Lower leg skin (tissue), 4 donors: ENCODE measurements around the gene ARHGDIG. TPM values are rescaled to one million over a fixed set of nuclear protein-coding genes. Genes with fewer than 3 reads are reported as not detected.

ENCODE experiments used
- DNase-seq, 2 donors: peaks; one replicate each; pipeline ENCODE4 v3.0.0-alpha.2; 2019; ENCODE audit warnings: low spot score in 2 of 2
- H3K4me3 ChIP-seq: fragments of 200-600 bp; sonication (generic); 2 replicates; pipeline ENCODE4 v1.5.1; 2017; ENCODE audit warnings: mild to moderate bottlenecking, low read depth; ENCODE audit not compliant: poor library complexity, severe bottlenecking
- CTCF ChIP-seq, 3 donors: fragments of 450-650 bp; IDR thresholded peaks; one replicate each; pipeline ENCODE4 v1.5.1; 2016; ENCODE audit warnings: antibody characterized with exemption in 3 of 3, mild to moderate bottlenecking in 3 of 3, moderate library complexity in 2 of 3
- POLR2A ChIP-seq, 2 donors: fragments of 450-650 bp; IDR thresholded peaks; one replicate each; pipeline ENCODE4 v1.6.1; 2016 to 2017; ENCODE audit warnings: antibody characterized with exemption in 2 of 2, mild to moderate bottlenecking in 1 of 2, moderate library complexity in 1 of 2
- WGBS, 2 donors: methylation state at CpG; one replicate each; pipeline ENCODE4 v1.1.5; 2018; 5-methylcytosine and 5-hydroxymethylcytosine counted together
- intact Hi-C: fragments of 100-400 bp; cut with DNase I; formaldehyde crosslinking; loops from one replicate; pipeline ENCODE4 v1.15.0; 2023; ENCODE audit warnings: low total_unique reads
- total RNA-seq, 4 donors: library from RNA; depleted of rRNA; stranded (reverse); fragments of >200 nt; gene quantifications; one replicate each; pipeline ENCODE4 v1.1.0, GENCODE V29; 2016

Gene ARHGDIG
- not detected for total RNA-seq

- DNase-seq = no peak
- intact Hi-C loops = no loop called here
- no peak within 1 kb of the TSS for H3K4me3 ChIP-seq
- no peak for TF ChIP-seq CTCF (IDR thresholded peaks at IDR 0.05)
- TF ChIP-seq POLR2A (IDR thresholded peaks at IDR 0.05) = no peak
- WGBS, 2 donors = 0% methylated on average over 2 of the region's 54 CpGs; no CpG with 5 or more reads in 1 of the 2 donors
Measured at GRCh38 chr16:280552-280951, at the start of gene ARHGDIG. ARHGDIG (plus strand) TSS chr16:280591; CDS start chr16:280681, 90 bp downstream.

GRCh38 chr16:230949-231348 lies 49.4 kb upstream of the ARHGDIG start:
- 90% methylated on average over 22 of the region's 22 CpGs for WGBS, 2 donors
- DNase-seq = no peak
- no peak for TF ChIP-seq CTCF (IDR thresholded peaks at IDR 0.05)
- TF ChIP-seq POLR2A (IDR thresholded peaks at IDR 0.05) = no peak
- no peak overlapping the region for H3K4me3 ChIP-seq
- intact Hi-C loops = no loop called here

- intact Hi-C loops = no loop called here
- H3K4me3 ChIP-seq = peak within 1 kb of the TSS; percentile 64
- peak in 1 of 2 donors; percentile 84 for TF ChIP-seq POLR2A (IDR thresholded peaks at IDR 0.05)
- TF ChIP-seq CTCF (IDR thresholded peaks at IDR 0.05) = peak in 1 of 3 donors; percentile 30
- 1% methylated on average over 71 to 73 of the region's 85 CpGs for WGBS, 2 donors
- DNase-seq = peak; percentile 92 to 98
Measured at GRCh38 chr16:234468-235305, 45.7 kb upstream of the ARHGDIG start, which contains the start of gene FAM234A. FAM234A (plus strand) TSS chr16:234821; CDS start chr16:254414, 19,593 bp downstream.

GRCh38 chr16:239948-240277 lies 40.5 kb upstream of the ARHGDIG start:
- 66 to 70% methylated on average over 3 of the region's 3 CpGs for whole genome bisulfite sequencing, 2 donors
- no peak for DNase-seq
- H3K4me3 ChIP-seq = no peak overlapping the region
- TF ChIP-seq POLR2A (IDR thresholded peaks at IDR 0.05) = no peak
- no peak for TF ChIP-seq CTCF (IDR thresholded peaks at IDR 0.05)
- intact Hi-C loops = no loop called here

- intact Hi-C loops = no loop called here
- no peak for DNase-seq
- 84 to 87% methylated on average over 8 of the region's 8 CpGs for WGBS, 2 donors
- TF ChIP-seq CTCF (IDR thresholded peaks at IDR 0.05) = no peak
- TF ChIP-seq POLR2A (IDR thresholded peaks at IDR 0.05) = no peak
- H3K4me3 ChIP-seq = no peak overlapping the region
Measured at GRCh38 chr16:240559-240958, 39.8 kb upstream of the ARHGDIG start.
